Testis (tissue), 3 donors: ENCODE data around the gene MPPED1. TPM values are rescaled to one million over a fixed set of nuclear protein-coding genes. Genes with fewer than 3 reads are reported as not detected.

Source experiments
- DNase-seq: peaks from one replicate; pipeline ENCODE4 v3.0.0-alpha.2; 2019
- H3K27ac ChIP-seq, 2 donors: fragments of 200-600 bp; sonication (generic); one replicate each; pipeline ENCODE4 v1.5.1; 2019
- H3K27me3 ChIP-seq: fragments of 200-600 bp; sonication (generic); one replicate; pipeline ENCODE4 v1.5.1; 2019
- H3K36me3 ChIP-seq: fragments of 200-600 bp; sonication (generic); one replicate; pipeline ENCODE4 v1.5.1; 2017; ENCODE audit warnings: low read depth; ENCODE audit errors: missing control alignments
- H3K4me1 ChIP-seq: fragments of 200-600 bp; sonication (generic); one replicate; pipeline ENCODE4 v1.5.1; 2019
- H3K4me3 ChIP-seq, 2 donors: fragments of 200-600 bp; sonication (generic); one replicate each; pipeline ENCODE4 v1.5.1; 2017 to 2019
- H3K9me3 ChIP-seq: fragments of 200-600 bp; sonication (generic); one replicate; pipeline ENCODE4 v1.5.1; 2017
- POLR2A ChIP-seq: fragments of 450-650 bp; IDR thresholded peaks from one replicate; pipeline ENCODE4 v1.6.1; 2017; ENCODE audit warnings: antibody characterized with exemption, mild to moderate bottlenecking, moderate library complexity
- WGBS, 2 donors: methylation state at CpG; one replicate each; pipeline ENCODE4 v1.1.5; 2018; 5-methylcytosine and 5-hydroxymethylcytosine counted together
- intact Hi-C: fragments of 100-400 bp; cut with DNase I; formaldehyde crosslinking; loops from one replicate; pipeline ENCODE4 v1.15.1; 2023; ENCODE audit warnings: low total_unique reads
- polyA plus RNA-seq: library from polyadenylated mRNA; stranded (reverse); fragments of 350-450 nt; fragmentation: Illumina TruSeq; extraction: RNeasy Lipid Tissue Mini Kit (QIAGEN cat#74804); gene quantifications from one replicate; pipeline ENCODE4 v1.2.3, GENCODE V29; 2014; ENCODE audit warnings: low read depth, low replicate concordance; ENCODE audit not compliant: insufficient read depth
- total RNA-seq, 2 donors: library from RNA; depleted of rRNA; stranded (reverse); fragments of >200 nt; gene quantifications; one replicate each; pipeline ENCODE4 v1.2.3, GENCODE V29; 2016
- TF ChIP-seq, protein P1 (sequence below), 3 experiments: fragments of 450-650 bp in 2 of 3; fragments of 200-600 bp in 1 of 3; sonication (generic) in 1 of 3; IDR thresholded peaks; one replicate each; pipeline ENCODE4 v1.5.1; 2016 to 2019; ENCODE audit warnings: antibody characterized with exemption in 3 of 3, mild to moderate bottlenecking in 2 of 3, moderate library complexity in 1 of 3

Gene MPPED1
- total and polyA plus RNA-seq, 3 donors from 2014 or later, result 1.3 to 5.9 (median 4.1) TPM

DNA sequence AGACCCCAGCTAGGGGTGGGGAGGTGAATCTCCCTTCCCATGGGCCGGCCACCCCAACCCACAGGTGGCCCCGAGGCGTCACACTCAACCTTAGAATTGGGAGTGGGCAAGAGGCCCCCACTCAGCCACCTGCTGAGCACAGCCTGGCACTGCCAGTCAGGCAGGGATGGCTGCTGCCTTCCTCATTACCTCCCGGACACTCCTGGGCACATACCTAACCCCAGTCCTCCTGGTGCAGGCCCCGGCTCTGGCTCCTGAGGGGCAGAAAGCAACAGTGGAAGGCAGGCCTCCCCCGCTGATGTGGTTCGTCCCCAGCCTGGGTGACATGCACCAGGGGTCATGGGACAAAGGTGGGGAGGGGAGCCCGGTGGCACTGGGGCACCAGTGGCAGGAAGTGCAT is 103.6 kb downstream of the MPPED1 start:
- no peaks in the 10 kb centered on the region for H3K9me3 ChIP-seq
- intact Hi-C loops, result no loop called here
- H3K4me1 ChIP-seq, result no peaks in the 10 kb centered on the region
- no peak for TF ChIP-seq POLR2A
- TF ChIP-seq, protein P1, sequence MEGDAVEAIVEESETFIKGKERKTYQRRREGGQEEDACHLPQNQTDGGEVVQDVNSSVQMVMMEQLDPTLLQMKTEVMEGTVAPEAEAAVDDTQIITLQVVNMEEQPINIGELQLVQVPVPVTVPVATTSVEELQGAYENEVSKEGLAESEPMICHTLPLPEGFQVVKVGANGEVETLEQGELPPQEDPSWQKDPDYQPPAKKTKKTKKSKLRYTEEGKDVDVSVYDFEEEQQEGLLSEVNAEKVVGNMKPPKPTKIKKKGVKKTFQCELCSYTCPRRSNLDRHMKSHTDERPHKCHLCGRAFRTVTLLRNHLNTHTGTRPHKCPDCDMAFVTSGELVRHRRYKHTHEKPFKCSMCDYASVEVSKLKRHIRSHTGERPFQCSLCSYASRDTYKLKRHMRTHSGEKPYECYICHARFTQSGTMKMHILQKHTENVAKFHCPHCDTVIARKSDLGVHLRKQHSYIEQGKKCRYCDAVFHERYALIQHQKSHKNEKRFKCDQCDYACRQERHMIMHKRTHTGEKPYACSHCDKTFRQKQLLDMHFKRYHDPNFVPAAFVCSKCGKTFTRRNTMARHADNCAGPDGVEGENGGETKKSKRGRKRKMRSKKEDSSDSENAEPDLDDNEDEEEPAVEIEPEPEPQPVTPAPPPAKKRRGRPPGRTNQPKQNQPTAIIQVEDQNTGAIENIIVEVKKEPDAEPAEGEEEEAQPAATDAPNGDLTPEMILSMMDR (IDR thresholded peaks at IDR 0.05), result no peak
- H3K27me3 ChIP-seq, result no peaks in the 10 kb centered on the region
- no peak overlapping the region for H3K27ac ChIP-seq
- no peak for DNase-seq
- WGBS, 2 donors, result 92 to 94% methylated on average over 8 of the region's 8 CpGs
- H3K36me3 ChIP-seq, result no peaks in the 10 kb centered on the region
- H3K4me3 ChIP-seq, result no peak overlapping the region

DNA sequence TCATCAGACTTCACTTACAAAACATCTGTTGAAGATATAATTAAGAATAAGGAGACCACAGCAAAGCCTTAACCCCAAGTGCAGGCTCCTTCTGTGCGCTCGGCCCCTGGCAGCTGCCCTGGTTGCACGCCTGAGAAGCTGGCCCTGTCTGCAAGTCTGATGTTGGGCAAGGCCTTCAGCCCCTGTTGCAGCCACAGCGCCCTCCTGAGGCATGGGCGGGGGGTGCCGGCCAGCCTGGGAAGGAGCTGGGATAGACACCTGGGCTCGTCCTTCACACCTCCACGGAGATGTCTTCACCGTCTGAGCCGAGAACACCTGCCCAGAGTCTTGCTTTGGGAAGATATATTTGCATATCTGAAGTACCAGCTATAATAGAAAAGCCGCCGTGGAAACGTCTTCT is 104.1 kb downstream of the MPPED1 start:
- Histone ChIP-seq H3K36me3 (no peaks in the 10 kb centered on the region), H3K27ac (no peak overlapping the region), H3K4me1 (no peaks in the 10 kb centered on the region), H3K27me3 (no peaks in the 10 kb centered on the region), H3K9me3 (no peaks in the 10 kb centered on the region), H3K4me3 (no peak overlapping the region)
- intact Hi-C loops, result no loop called here
- TF ChIP-seq, protein P1 (IDR thresholded peaks at IDR 0.05), result no peak
- TF ChIP-seq POLR2A, result no peak
- WGBS, 2 donors, result 73 to 81% methylated on average over 11 to 13 of the region's 13 CpGs
- DNase-seq, result no peak

DNA sequence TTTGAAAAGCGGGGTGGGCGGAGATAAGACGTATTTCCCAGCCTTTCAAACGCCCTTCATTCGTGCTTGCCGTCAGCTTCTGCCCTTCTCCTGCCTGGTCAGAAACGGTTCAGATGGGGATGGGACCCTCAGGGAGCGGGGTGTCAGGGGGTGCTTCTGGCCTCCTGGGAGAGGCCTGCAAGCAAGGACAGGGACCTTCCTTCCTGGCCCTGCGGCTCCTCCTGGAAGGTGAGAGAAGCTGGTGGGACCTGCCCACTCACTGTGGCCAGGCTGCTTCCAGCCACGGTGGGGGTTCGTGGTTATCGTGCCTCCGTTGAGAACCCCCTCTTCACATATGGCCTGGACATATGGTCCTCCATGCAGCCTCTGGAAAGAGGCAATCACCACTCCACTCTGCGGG is 104.6 kb downstream of the MPPED1 start:
- Histone ChIP-seq H3K9me3 (no peaks in the 10 kb centered on the region), H3K27ac (no peak overlapping the region), H3K27me3 (no peaks in the 10 kb centered on the region), H3K4me3 (no peak overlapping the region), H3K4me1 (no peaks in the 10 kb centered on the region), H3K36me3 (no peaks in the 10 kb centered on the region)
- DNase-seq, result no peak
- intact Hi-C loops, result no loop called here
- WGBS, 2 donors, result 85 to 89% methylated on average over 14 of the region's 14 CpGs
- no peak for TF ChIP-seq POLR2A
- TF ChIP-seq, protein P1 (IDR thresholded peaks at IDR 0.05), result no peak

DNA sequence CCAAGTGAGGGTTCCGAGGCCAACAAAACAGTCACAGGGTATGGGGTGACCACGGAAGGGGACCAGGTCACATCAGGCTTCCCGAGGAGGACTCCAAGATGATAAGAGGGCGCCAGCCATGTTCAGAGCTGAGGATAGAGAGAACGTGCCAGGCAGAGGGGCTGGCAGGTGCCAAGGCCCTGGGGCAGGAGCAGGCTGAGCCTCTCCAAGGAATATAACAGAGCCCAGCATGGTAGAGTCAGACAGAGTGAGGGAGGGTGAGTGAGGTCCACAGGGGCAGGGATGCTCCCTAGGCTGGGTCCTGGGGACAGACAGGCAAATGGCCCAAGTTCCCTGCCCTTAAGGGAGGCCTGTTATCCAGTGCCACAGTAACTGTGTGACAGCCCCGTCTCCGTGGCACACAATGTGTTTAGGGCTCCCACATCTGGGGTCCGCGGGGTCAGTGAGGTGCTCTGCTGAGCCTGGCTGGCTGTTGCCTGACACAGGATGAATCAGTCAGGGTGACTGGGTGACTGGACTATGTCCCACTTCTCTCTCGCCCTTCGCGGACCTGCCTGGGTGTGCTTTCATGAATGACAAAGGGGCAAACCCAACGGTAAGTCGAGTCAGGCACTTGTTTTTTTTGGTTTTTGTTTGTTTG is 105.3 kb downstream of the MPPED1 start:
- no peak overlapping the region for H3K4me3 ChIP-seq
- intact Hi-C loops, result no loop called here
- no peak for DNase-seq
- H3K27ac ChIP-seq, result no peak overlapping the region
- H3K9me3 ChIP-seq, result no peaks in the 10 kb centered on the region
- 80 to 88% methylated on average over 12 to 14 of the region's 14 CpGs for WGBS, 2 donors
- H3K27me3 ChIP-seq, result no peaks in the 10 kb centered on the region
- no peaks in the 10 kb centered on the region for H3K4me1 ChIP-seq
- H3K36me3 ChIP-seq, result no peaks in the 10 kb centered on the region
- TF ChIP-seq, protein P1 (IDR thresholded peaks at IDR 0.05), result no peak
- TF ChIP-seq POLR2A, result no peak

DNA sequence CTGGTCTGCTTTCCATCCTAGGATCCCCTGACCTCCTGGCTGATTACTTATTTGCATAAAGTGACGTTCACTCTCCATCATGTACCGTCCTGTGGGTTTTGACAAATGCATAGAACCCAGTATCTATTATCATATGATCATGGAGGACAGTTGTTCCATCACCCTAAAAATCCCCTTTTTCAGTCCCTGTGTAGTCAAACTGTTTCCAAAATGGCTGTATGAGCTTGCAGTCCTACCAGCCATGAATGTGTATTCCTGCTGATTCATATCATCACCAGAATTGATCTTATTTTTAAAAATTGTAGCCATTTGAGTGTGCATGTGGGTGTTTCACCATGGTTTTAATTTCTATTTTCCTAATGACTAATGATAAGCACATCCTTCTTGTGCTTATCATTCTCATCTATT is 108.8 kb downstream of the MPPED1 start:
- Histone ChIP-seq H3K9me3 (no peaks in the 10 kb centered on the region), H3K4me1 (no peaks in the 10 kb centered on the region), H3K27ac (no peak overlapping the region), H3K4me3 (no peak overlapping the region), H3K36me3 (no peaks in the 10 kb centered on the region), H3K27me3 (no peaks in the 10 kb centered on the region)
- intact Hi-C loops, result no loop called here
- TF ChIP-seq POLR2A, result no peak
- TF ChIP-seq, protein P1 (IDR thresholded peaks at IDR 0.05), result no peak
- WGBS, 2 donors, result 72 to 85% methylated on average over 2 of the region's 2 CpGs
- no peak for DNase-seq
